Measurements from ENCODE around the gene IFT81.
"Not testable (repeated sequence)": the region's sequence is repeated elsewhere in the genome, so short reads cannot be mapped to it uniquely, and the experiment has no call there.

IFT81 gene

DNA sequence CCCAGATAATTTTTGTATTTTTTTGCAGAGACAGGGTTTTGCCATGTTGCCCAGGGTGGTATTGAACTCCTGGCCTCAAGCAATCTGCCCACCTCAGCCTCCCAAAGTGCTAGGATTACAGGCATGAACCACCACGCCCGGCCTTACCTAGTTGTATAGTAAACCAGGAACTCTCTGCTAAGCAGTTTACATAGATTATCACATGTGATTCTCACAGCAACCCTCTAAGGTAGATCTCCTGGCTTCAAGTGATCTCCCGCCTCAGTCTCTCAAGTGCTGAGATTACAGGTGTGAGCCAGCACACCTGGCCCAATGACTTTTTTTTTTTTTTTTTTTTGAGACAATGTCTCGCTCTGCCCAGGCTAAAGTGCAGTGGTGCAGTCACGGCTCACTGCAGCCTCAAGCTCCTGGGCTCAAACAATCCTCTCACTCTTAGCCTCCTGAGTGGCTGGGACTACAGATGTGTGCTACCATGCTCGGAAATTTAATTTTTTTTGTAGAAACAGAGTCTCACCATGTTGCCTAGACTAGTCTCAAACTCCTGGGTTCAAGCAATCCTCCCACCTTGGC is 130.9 kb downstream of the IFT81 start:
- in situ Hi-C loops (cut with HindIII; ENCODE audit: low pct_ligation_motif_present, low pct_unique_long_range_greater_than_20kb, low sequenced_read_pairs): no loop called here
- DNase-seq: no peak

DNA sequence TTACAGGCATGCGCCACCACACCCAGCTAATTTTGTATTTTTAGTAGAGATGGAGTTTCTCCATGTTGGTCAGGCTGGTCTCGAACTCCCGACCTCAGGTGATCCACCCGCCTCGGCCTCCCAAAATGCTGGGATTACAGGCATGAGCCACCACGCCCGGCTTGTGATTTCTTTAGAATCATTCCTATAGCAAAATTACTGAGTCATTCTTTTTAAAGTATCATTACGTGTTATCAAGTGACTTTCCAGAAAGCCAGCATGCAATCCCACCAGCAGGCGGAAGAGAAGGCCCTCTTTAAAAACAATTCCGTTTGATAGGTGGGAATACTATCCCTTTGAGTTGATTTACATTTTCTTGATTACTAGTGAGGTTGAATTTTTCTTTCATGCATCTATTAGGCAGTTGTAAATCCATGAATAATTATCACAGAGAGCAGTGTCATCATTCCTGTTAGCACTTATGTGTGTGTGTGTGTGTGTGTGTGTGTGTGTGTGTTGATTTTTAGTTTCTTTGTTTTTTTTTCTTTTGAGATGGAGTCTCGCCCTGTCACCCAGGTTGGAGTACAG is 131.8 kb downstream of the IFT81 start:
- in situ Hi-C loops (cut with HindIII; ENCODE audit: low pct_ligation_motif_present, low pct_unique_long_range_greater_than_20kb, low sequenced_read_pairs); DNase-seq: not testable (repeated sequence)

DNA sequence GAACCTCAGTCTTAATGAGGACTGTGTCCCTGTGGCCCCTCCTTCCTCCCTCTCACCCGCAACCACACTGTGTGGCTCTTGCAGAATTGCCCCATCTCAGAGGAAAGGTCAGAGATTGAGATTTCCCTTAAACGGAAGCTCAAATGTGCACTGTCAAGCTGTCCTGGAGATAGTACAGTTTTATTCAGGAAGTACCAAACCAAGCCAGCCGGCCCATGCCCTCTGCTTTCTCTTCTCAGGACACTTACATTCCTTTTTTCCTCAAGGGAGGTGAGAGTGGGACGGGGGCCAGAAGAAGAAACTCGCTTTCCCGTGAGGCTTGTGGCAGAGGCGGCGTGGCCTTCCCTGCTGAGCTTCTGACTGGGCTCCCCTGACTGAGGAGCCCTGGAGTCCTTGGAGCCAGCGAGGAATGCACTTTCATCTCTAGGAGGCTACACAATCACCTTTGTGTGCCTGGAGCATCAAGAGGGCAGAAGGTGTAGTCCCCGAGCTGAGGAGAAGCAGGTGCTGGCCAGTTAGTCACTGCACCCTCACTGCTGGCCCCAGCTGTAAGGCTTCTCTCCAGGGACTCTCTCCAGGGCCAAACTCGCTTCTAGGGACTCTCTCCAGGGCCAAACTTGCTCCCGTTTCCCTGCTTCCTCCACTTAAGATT is 132.7 kb downstream of the IFT81 start:
- in situ Hi-C loops (cut with HindIII; ENCODE audit: low pct_ligation_motif_present, low pct_unique_long_range_greater_than_20kb, low sequenced_read_pairs): no loop called here

DNA sequence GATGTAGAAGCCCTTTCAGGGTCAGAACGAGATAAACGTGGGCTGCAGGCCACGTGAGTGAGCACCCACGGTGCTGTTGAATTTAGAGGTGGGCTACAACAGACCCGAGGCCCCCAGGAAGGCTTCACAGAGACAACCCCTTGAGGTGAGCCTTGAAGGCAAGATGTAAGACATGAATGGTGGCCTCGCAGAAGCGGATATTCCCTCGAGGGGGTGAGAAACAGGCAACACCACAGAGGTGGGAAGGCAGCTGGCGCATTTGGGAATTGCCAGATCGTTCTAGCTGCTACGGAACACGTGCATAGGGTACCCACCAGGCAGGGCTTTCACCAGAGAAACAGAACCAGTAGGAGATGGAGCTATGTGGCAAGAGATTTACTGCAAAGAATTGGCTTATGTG is 134.3 kb downstream of the IFT81 start:
- in situ Hi-C loops (cut with HindIII; ENCODE audit: low pct_ligation_motif_present, low pct_unique_long_range_greater_than_20kb, low sequenced_read_pairs): no loop called here

More for the DNA sequence above, 132.7 kb downstream of the IFT81 start:
- DNase-seq: no peak

DNA sequence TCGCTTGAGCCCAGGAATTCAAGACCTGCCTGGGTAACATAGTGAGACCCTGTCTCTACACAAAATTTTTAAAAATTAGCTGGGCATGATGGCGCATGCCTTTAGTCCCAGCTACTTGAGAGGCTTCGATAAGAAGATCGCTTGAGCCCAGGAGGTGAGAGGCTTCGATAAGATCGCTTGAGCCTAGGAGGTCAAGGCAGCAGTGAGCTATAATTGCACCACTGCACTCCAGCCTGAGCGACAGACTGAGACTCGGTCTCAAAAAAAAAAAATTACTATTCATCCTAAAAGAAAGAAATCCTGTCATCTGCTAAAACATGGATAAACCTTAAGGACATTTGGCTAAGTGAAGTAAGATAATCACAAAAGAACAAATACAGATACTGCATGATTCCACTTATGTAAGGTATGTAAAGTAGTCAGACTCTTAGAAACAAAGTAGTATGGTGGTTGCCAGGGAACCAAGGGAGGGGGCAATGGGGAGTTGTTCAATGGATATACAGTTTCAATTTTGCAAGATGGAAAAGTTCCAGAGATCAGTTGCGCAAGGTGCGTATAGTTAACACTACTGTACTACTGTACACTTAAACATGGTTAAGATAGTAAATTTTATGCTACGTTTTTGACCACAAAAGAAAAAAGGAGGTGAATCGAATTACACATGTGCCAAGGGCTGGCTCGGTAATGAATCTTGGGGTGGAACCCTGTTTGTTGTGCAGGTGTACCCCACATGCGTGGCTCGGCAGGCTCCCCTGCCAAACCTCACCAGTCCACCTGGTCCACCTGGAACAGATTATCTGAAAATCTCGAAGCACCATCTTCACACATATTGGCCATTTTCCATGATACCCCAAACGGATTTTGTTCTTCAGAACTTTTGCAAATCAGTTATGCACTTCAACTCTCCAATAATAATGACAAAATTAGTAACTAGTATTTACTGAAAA is 138.6 kb downstream of the IFT81 start:
- DNase-seq: no peak
- in situ Hi-C loops (cut with HindIII; ENCODE audit: low pct_ligation_motif_present, low pct_unique_long_range_greater_than_20kb, low sequenced_read_pairs): no loop called here

More for the DNA sequence above, 134.3 kb downstream of the IFT81 start:
- no peak for DNase-seq

DNA sequence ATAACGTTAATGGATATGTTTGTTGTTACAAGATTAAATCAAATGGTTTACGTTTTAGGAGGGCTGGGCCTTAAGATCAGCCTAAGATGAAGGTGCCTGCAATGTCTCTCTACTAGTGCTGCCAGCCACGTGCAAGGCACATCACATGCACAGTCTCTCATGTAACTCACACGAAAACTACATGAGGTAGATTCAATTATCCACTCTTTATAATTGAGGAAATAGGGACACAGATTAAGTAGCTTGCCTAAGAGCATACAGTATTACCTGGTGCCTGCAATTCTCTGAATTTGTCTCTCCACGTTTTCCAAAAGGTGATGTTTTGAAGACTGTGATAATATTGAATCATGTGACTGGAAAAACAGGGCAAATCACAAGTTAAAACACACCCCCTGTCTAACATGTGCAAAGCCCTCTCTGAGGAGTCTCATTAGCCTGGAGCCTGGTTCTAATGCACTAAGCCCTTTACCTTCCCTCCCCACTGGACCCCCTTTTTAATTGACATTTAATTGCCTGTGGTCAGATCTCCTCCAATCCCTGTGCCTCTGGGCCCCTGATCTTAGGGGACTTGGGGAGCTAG is 142.3 kb downstream of the IFT81 start:
- DNase-seq: no peak

DNA sequence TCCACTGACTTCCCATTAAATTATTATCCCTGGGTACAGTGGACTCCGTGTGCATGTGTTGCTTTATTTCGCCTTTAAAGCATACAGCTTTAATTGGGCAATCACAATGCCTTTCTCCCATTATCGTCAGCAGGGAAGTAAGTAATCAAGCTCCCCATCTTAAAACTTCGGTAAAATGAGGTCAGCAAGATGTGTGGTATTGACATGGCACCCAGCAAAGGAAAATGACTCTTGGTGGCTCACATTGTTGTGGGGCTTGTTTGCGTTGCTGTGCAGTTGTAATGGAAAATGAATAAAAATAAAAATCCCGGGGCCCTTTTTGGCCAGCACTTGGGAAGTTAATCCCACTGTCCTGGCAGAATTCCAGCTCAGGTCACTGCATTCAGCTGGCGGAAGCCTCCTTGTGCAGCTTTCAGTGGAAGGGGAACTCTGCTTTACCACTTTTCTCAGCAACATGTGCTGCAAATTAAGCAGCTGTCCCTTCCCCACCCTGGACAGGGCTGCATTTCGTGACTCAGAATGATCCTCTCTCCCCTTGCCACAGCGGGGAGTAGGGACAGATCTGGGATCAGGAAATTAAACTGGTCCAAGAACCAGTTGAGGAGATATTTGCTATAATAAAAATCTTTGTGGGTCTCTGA is 142.9 kb downstream of the IFT81 start:
- DNase-seq: no peak
- in situ Hi-C loops (cut with HindIII; ENCODE audit: low pct_ligation_motif_present, low pct_unique_long_range_greater_than_20kb, low sequenced_read_pairs): no loop called here

More for the DNA sequence above, 142.3 kb downstream of the IFT81 start:
- in situ Hi-C loops (cut with HindIII; ENCODE audit: low pct_ligation_motif_present, low pct_unique_long_range_greater_than_20kb, low sequenced_read_pairs): no loop called here
